B cell (primary cell): Measurements from ENCODE around the gene RBM7. TPM values are rescaled to one million over a fixed set of nuclear protein-coding genes. Genes with fewer than 3 reads are reported as not detected.

ENCODE experiments used
- ATAC-seq: fragments of 200-7000 bp; cut with Tn5 transposase; one replicate; pipeline ENCODE4 v1.10.0; 2021; ENCODE audit warnings: low read depth, mild to moderate bottlenecking, moderate number of reproducible peaks, moderate library complexity
- CTCF ChIA-PET: fragments of 350-600 bp; sonication (Branson Sonifier 250); formaldehyde crosslinking; loops from one replicate; lab custom pipeline; 2021; ENCODE audit warnings: antibody characterized with exemption, inconsistent platforms; lab: Charles Lee
- POLR2A ChIA-PET: fragments of 350-600 bp; sonication (Branson Sonifier 250); formaldehyde crosslinking; loops from one replicate; lab custom pipeline; 2021; ENCODE audit warnings: antibody characterized with exemption; lab: Charles Lee
- DNase-seq: peaks from one replicate; pipeline ENCODE4 v3.0.0; 2013
- H2AFZ ChIP-seq: 2 replicates; pipeline ENCODE4 v1.6.1; 2012; ENCODE audit warnings: mild to moderate bottlenecking, low read depth, low read length; ENCODE audit not compliant: insufficient read depth, poor library complexity, severe bottlenecking
- H3K27ac ChIP-seq, 2 donors: 1 replicate in 1 of 2; 2 replicates in 1 of 2; pipeline ENCODE4 v1.5.1; 2012 to 2013; ENCODE audit warnings: low read length in 2 of 2, mild to moderate bottlenecking in 2 of 2, moderate library complexity in 1 of 2
- H3K27me3 ChIP-seq, 4 experiments: fragments of 200-600 bp in 1 of 4; sonication (generic) in 1 of 4; replicated peaks in 1 of 4; 1 replicate in 2 of 4; 2 replicates in 2 of 4; pipeline versions ENCODE4 v1.6.1 to v1.7.0; 2013 to 2016; ENCODE audit warnings: low read length in 3 of 4, mild to moderate bottlenecking in 2 of 4, mixed read lengths in 1 of 4, moderate library complexity in 1 of 4; ENCODE audit not compliant: insufficient read depth in 4 of 4, control insufficient read depth in 3 of 4; ENCODE audit errors: control extremely low read depth in 1 of 4
- H3K36me3 ChIP-seq, 2 experiments: replicated peaks in 1 of 2; 1 replicate in 1 of 2; 2 replicates in 1 of 2; pipeline versions ENCODE4 v1.6.1 to v1.7.1; 2013; ENCODE audit warnings: low read length in 1 of 2; ENCODE audit not compliant: insufficient read depth in 2 of 2, control insufficient read depth in 1 of 2; ENCODE audit errors: control extremely low read depth in 1 of 2, extremely low read depth in 1 of 2
- H3K4me1 ChIP-seq, 2 donors: fragments of 200-600 bp in 1 of 2; sonication (generic) in 1 of 2; 1 replicate in 1 of 2; 2 replicates in 1 of 2; pipeline versions ENCODE4 v1.5.1 to v1.6.1; 2013 to 2017; ENCODE audit warnings: low read length in 2 of 2; ENCODE audit not compliant: control insufficient read depth in 2 of 2, insufficient read depth in 2 of 2
- H3K4me2 ChIP-seq: replicated peaks from 2 replicates; pipeline ENCODE3; 2012; ENCODE audit warnings: mild to moderate bottlenecking, low read depth, low read length; ENCODE audit not compliant: poor library complexity, severe bottlenecking
- H3K4me3 ChIP-seq, 5 experiments: fragments of 200-600 bp in 1 of 5; sonication (generic) in 1 of 5; 1 replicate in 3 of 5; 2 replicates in 2 of 5; pipeline versions ENCODE4 v1.5.1 to v1.7.0; 2011 to 2016; ENCODE audit warnings: low read length in 4 of 5, mild to moderate bottlenecking in 4 of 5, low read depth in 2 of 5, control low read depth in 1 of 5, moderate library complexity in 1 of 5; ENCODE audit not compliant: insufficient read depth in 1 of 5; ENCODE audit errors: control extremely low read depth in 1 of 5, extremely low read depth in 1 of 5
- H3K79me2 ChIP-seq: fragments of 200-600 bp; sonication (generic); one replicate; pipeline ENCODE4 v1.6.0; 2016; ENCODE audit warnings: low read length; ENCODE audit not compliant: control insufficient read depth, insufficient read depth
- H3K9ac ChIP-seq: fragments of 200-600 bp; sonication (generic); 2 replicates; pipeline ENCODE4 v1.6.1; 2017; ENCODE audit warnings: mild to moderate bottlenecking, low read length, moderate library complexity
- H3K9me3 ChIP-seq, 3 donors: one replicate each; pipeline versions ENCODE4 v1.6.1 to v1.7.1; 2013; ENCODE audit warnings: low read length in 2 of 3; ENCODE audit not compliant: control insufficient read depth in 2 of 3, insufficient read depth in 1 of 3; ENCODE audit errors: control extremely low read depth in 1 of 3
- H4K20me1 ChIP-seq: 2 replicates; pipeline ENCODE4 v1.6.0; 2012; ENCODE audit warnings: mild to moderate bottlenecking, low read length; ENCODE audit not compliant: insufficient read depth, control insufficient read depth, poor library complexity, severe bottlenecking
- H3K27ac Mint-ChIP-seq: one replicate; pipeline ENCODE4 v1.8.0; 2021; ENCODE audit warnings: mixed read lengths
- H3K27me3 Mint-ChIP-seq: one replicate; pipeline ENCODE4 v1.8.0; 2021; ENCODE audit warnings: mixed read lengths
- H3K4me1 Mint-ChIP-seq: one replicate; pipeline ENCODE4 v1.8.0; 2021; ENCODE audit warnings: mixed read lengths
- H3K4me3 Mint-ChIP-seq: one replicate; pipeline ENCODE4 v1.8.0; 2021; ENCODE audit warnings: mixed read lengths
- H3K9me3 Mint-ChIP-seq: one replicate; pipeline ENCODE4 v1.8.0; 2022; ENCODE audit warnings: mixed read lengths; ENCODE audit not compliant: insufficient read depth
- CTCF ChIP-seq: fragments of 200-600 bp; IDR thresholded peaks from one replicate; pipeline ENCODE4 v1.8.0; 2022; ENCODE audit warnings: antibody characterized with exemption, mild to moderate bottlenecking
- EZH2 ChIP-seq: IDR thresholded peaks from 2 replicates; pipeline ENCODE4 v1.6.1; 2012; ENCODE audit warnings: borderline replicate concordance, low read depth, mild to moderate bottlenecking, moderate library complexity, low read length; ENCODE audit not compliant: insufficient read depth, poor library complexity, severe bottlenecking
- WGBS: methylation state at CpG from one replicate; pipeline ENCODE4 v1.1.5; 2013; ENCODE audit warnings: missing lambda C conversion rate; ENCODE audit not compliant: insufficient coverage; 5-methylcytosine and 5-hydroxymethylcytosine counted together
- intact Hi-C: fragments of 100-400 bp; cut with micrococcal nuclease; formaldehyde crosslinking; loops from one replicate; pipeline ENCODE4 v1.10.0; 2022
- polyA plus RNA-seq: library from polyadenylated mRNA; depleted of rRNA; stranded (reverse); fragments of >200 nt; gene quantifications from 2 replicates; pipeline ENCODE4 v1.2.3, GENCODE V29; 2012
- total RNA-seq, 2 donors: library from RNA; stranded (reverse); fragments of 120-200 nt in 1 of 2; gene quantifications; 1 replicate in 1 of 2; 2 replicates in 1 of 2; pipeline versions ENCODE4 v1.2.3 to v1.2.4, GENCODE V29; 2013 to 2022

Gene RBM7
- total and polyA plus RNA-seq, 2 donors (not counting 1 experiment from before 2014, with no cell fraction given), result 26.3 to 36.1 TPM

DNA sequence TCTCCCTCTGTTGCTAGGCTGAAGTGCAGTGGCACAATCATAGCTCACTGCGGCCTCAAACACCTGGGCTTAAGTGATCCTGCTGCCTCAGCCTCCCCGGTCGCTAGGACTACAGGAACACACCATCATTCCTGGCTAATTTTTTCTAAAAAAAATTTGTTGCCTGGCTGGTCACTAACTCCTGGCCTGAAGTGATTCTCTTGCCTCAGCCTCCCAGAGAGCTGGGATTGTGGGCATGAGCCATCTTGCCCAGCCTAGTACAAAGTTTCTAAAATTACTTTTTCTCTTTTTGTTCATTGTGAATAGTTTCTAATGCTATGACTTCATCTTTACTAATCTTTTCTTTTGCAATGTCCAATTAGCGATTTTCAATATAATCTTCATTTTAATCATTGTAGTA is 12.5 kb downstream of the RBM7 start:
- Histone ChIP-seq H3K9ac (no peak overlapping the region), H4K20me1 (no peaks in the 10 kb centered on the region), H3K9me3 (no peaks in the 10 kb centered on the region), H3K27me3 (no peaks in the 10 kb centered on the region), H3K4me2 (no peak overlapping the region), H3K4me3 (no peak overlapping the region), H2AFZ (no peak overlapping the region), H3K36me3 (peaks cover 4 to 11% of the 10 kb centered on the region in 2 experiments), H3K27ac (no peak overlapping the region), H3K4me1 (no peaks in the 10 kb centered on the region), H3K79me2 (no peaks in the 10 kb centered on the region)
- no peaks in the 10 kb centered on the region for H3K9me3 Mint-ChIP-seq
- WGBS, result 95% methylated on average over 3 of the region's 4 CpGs
- no peak for TF ChIP-seq EZH2
- H3K27me3 Mint-ChIP-seq, result no peaks in the 10 kb centered on the region
- DNase-seq (no peak), ATAC-seq (no peak)
- intact Hi-C loops, result no loop called here
- peaks cover 2% of the 10 kb centered on the region for H3K4me1 Mint-ChIP-seq
- CTCF ChIA-PET, result no interaction called here
- H3K4me3 Mint-ChIP-seq, result no peak overlapping the region
- no peak overlapping the region for H3K27ac Mint-ChIP-seq
- POLR2A ChIA-PET, result no interaction called here

GRCh38 chr11:114413958-114414357 is 13.5 kb downstream of the RBM7 start:
- DNase-seq (no peak), ATAC-seq (no peak)
- H3K4me1 Mint-ChIP-seq, result peaks cover 2% of the 10 kb centered on the region
- Histone ChIP-seq H3K4me3 (no peak overlapping the region), H3K36me3 (peaks cover 4 to 10% of the 10 kb centered on the region in 2 experiments), H3K4me2 (no peak overlapping the region), H3K9me3 (no peaks in the 10 kb centered on the region), H3K79me2 (no peaks in the 10 kb centered on the region), H3K27ac (no peak overlapping the region), H4K20me1 (no peaks in the 10 kb centered on the region), H3K4me1 (no peaks in the 10 kb centered on the region), H2AFZ (no peak overlapping the region), H3K27me3 (no peaks in the 10 kb centered on the region), H3K9ac (no peak overlapping the region)
- POLR2A ChIA-PET, result no interaction called here
- 97% methylated on average over 5 of the region's 10 CpGs for WGBS
- H3K27ac Mint-ChIP-seq, result no peak overlapping the region
- H3K4me3 Mint-ChIP-seq, result no peak overlapping the region
- CTCF ChIA-PET, result no interaction called here
- H3K27me3 Mint-ChIP-seq, result no peaks in the 10 kb centered on the region
- no peaks in the 10 kb centered on the region for H3K9me3 Mint-ChIP-seq
- intact Hi-C loops, result no loop called here
- TF ChIP-seq CTCF (no peak), EZH2 (no peak)
